AG20443 (cell line): ENCODE measurements around the gene TARBP1.
"Not testable (repeated sequence)": the region's sequence is repeated elsewhere in the genome, so short reads cannot be mapped to it uniquely, and the experiment has no call there.

Experiments used
- DNase-seq: peaks from one replicate; pipeline ENCODE4 v3.0.0; 2012; ENCODE audit warnings: low spot score, mixed read lengths

Gene TARBP1

DNA sequence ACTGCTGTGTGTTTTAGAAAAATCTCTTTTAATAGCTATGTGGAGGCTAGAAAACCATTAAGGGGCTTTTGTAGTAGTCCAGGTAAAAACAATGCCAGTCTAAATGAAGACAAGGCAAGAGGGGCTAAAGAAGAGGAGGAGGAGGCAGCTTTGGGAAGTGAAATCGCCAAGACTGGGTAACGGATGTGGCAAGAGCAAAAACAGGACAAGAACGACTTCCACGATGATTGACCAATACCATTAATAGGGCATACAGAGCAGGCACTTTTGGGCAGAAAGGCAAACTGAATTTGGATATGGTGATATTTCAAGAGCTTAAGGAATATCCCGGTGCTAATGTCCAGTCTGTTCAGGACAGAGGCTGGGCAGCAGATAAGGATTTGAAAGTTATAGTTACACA is 83.7 kb downstream of the TARBP1 start:
- no peak for DNase-seq

DNA sequence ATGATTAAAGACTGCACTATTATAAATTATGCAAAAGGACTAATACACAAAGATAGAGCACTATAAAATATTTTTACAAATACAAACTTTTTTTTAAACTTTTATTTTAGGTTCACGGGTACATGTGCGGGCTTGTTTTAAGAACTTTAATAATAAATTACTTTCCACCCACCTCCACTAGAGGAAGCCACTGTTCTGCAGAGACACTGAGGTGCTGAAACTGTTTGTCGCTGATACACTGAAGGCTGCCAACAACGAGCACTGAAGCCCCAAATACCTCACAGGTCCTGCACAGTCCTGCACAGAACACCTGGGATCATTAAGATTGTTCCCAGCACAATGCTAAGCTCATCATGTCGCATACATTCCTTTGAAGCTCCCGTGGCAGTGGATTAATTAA is 85.8 kb downstream of the TARBP1 start:
- DNase-seq: no peak

DNA sequence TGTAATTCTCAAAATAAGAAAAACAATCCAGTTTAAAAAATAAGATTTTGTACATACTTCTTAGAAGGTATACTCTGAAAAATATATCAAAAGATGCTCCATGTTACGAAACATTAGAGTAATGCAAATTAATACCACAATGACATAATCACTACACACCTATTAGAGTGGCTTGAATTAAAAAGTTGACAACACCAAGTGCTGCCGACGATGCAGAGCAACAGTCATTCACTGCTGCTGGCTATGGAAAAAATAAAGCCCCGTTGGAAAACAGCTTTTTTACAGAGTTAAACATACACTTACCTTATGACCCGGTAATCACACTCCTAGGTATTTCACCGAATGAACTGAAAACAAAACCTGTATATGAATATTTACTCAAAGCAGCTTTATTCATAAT is 90.9 kb downstream of the TARBP1 start:
- DNase-seq: no peak

DNA sequence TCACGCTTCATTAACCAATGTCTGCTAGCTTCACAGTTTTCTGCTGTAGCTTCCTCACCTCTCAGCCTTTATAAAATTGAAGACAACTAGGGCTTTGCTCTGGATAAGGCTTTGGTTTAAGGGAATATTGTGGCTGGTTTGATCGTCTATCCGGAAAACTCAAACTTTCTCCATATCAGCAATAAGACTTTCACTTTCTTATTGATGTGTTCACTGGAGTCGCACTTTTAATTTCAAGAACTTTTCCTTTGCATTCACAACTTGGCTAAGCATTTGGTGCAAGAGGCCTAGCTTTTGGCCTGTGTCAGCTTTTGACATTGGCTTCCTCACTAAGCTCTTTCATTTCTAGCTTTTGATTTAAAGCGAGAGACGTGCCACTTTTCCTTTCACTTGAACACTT is 92.9 kb downstream of the TARBP1 start:
- DNase-seq: no peak

DNA sequence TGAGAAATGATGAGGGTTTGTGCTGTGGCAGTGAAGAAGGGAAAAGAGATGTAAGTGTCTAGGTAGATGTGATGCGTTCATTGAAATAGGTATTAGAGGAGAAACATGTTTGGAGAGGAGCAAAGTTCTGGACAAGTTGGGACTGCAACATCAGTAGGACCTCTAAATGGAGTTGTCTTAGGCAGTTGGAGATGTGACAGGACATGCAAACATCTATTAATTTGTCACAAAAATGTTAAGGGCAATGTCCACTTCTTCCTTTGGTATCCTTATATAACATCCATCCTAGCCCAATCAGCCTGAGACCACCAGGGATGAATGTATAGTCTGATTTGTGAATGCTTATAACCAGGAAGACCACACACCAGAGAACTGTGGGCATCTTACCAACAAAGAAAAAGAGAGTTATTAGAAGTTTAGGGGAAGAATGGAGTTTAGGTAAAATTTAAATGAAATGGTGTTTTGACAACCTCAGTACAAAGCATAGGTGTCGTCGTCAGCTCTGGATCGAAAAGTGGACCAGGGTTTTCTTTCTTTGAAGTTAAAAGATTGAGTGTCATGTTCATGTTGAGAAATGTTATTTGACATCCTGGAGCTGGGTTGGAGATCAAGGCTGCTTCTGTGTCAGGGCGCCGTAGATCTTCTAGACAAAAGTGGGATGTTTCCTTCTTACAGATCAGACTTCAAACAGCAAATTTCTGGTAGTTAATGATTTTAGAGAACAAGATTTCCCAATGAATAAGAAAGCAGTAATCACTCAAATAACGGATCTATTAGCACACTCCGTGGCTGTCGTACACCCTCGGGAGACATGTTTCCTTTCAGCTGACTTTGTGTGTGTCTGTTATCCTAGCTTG is 97.1 kb downstream of the TARBP1 start:
- no peak for DNase-seq

DNA sequence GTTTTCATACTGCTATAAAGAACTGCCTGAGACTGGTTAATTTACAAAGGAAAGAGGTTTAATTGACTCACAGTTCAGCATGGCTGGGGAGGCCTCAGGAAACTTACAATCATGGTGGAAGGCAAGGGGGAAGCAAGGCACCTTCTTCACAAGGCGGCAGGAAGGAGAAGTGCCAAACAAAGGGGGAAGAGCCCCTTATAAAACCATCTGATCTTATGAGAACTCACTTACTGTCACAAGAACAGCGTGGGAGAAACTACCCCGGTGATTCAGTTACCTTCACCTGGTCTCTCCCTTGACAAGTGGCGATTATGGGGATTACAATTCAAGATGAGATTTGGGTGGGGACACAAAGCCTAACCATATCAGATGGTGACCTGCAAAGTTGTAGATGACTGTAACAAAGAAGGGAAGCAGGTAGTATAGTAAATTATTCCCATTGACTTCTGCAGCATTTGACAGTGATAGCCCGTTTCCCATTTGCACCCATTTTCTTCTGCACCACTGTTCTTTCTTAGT is 99.3 kb downstream of the TARBP1 start:
- DNase-seq: not testable (repeated sequence)

DNA sequence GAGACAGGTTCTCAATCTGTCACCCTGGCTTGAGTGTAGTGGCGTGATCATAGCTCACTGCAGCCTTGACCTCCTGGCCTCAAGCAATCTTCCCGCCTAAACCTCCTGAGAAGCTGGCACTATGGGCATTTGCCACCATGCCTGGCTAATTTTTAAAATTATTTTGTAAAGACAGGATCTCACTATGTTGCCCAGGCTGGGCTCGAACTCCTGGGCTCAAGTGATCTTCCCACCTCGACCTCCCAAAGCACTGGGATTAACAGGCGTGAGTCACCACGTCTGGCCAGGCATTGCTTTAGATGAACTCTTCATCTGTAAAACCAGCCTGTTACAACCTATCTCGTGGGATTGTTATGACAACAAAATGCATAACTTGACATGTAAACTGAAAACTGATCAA is 103.3 kb downstream of the TARBP1 start:
- DNase-seq: no peak

DNA sequence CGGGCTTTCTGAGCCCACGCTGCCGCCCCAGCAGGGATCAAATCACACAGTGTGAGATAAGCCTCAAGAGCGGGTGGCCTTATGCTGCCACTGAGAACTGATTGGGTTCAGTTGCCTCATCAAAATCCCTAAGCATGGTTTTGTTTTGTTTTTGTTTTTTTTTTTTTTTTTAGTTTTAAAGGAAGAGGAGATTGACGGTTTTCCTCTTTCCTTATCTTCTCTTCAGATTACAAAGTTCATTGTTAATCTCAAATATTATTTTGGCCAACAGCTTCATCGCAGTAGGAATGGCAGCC is 105.1 kb downstream of the TARBP1 start:
- no peak for DNase-seq

DNA sequence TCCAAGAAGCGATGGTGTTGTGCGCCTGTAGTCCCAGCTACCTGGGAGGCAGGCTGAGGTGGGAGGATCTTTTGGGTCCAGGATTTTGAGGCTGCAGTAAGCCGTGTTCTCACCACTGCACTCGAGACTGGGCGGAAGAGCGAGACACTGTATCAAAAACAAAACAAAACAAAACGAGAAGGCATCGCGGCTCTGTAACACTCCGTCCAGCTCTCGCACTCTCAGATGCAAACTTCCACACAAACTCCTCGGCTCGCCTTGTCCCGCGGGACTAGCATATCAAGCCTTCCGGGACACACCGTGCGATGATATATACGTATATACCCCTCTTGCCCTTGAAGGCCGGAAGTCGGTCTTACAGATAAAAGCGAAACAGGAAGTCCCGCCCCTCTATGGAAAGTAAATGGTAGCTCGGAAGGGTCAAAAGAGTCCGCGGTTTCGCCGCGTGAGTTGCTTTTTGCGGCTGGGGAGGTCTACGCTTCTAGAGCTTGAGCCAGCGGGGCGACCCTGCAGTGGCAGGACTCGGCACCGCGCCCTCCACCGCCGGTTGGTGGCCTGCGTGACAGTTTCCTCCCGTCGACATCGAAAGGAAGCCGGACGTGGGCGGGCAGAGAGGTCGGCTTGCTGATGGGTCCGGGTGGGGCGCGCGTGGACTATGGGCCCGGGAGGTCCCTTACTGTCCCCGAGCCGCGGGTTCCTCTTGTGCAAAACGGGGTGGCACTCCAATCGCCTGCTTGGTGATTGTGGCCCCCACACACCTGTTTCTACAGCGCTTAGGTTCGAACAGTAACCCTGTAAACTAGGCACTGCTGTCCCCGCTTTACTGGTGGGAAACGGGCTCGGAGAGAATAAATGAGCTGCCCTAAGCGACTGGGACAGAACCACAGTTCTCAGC is 105.7 kb downstream of the TARBP1 start, which contains the start of gene COA6:
COA6 (plus strand) TSS at position 393 of the 895 bp plus-strand sequence; CDS start at position 404, 11 bp downstream.
- peak; percentile 94 for DNase-seq

DNA sequence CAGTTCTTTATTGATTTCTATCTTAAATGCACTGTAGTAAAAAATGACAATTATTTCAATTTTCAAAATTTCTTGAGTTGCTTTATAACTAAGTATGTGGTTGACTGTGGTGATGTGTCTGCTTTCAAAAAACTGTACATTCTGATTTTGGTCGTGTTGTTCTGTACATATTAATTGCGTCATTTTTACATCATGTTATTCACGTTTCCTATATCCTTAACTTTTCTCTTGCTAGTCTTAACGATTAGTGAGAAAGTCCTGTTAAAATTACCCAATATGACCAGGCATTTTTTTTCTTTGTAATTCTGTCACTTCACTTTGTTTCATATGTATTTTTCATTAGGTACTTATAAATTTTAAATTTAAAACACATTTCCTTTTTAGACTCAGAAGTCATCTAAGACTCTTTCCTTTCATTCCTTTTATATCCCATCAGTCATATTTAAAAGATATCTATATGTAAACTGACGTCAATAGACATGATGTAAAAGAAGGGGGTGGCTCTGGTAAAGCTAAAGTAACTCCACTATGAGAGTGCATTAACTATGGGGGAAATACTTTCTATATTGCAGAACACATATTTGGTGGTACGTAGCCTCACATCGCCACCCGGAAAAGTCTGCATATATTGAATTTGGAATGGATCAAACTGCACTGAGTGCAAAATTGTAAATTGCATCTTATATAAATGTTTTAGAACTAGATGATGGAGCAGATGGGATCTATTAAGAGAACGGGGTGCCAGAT is 106.8 kb downstream of the TARBP1 start:
- DNase-seq: no peak

DNA sequence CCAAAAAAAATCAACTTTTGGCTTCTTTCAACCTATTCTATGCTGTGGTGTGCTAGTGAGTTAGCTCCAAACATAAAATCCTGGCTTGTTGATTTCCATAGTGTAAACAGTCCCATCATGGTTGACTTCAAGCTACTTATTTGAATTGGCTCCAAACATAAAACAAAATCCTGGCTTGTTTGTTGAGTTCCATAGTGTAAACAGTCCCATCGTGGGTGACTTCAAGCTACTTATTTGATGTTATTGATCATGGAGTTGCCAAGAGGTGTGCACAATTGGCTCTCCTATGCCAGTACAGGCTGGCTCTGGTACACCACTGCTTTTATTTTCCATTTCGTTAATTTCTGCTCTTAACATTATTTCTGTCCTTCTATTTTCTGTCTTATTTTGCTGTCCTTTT is 107.6 kb downstream of the TARBP1 start:
- no peak for DNase-seq

DNA sequence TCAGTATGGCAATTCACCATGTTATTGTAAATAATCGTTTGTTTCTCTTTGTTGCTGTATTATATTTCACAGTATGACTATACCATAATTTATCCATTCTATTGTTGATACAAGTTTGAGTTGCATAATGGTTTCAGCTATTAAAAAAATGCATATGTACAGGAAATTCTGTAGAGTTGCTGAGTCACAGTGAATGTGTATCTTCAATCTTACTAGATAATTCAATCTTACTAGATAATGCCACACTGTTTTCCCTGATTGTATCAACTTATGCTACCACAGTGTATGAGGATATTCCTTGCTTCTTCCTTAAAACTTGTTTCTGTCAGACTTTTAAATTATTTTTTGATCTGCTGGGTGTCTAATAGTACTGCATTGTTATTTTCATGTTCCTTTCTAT is 109.2 kb downstream of the TARBP1 start:
- DNase-seq: no peak

DNA sequence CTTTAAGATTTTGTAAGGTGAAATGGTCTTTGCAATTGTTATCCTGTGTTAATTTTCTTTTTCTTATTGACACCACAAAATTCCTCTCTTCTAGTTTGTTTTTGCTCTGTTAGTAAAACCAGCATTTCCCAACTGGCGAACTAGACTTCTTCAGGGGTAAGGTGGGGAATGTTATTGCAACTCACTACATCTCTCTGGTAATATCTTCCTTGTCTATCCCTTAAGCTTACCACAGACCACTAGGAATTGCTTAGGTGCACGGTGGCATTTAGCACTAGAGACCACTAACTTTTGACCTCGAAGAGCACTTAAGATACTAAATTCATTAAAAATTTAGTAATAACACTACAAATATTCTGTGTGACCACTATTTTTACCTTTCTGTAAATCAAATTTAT is 109.9 kb downstream of the TARBP1 start:
- DNase-seq: no peak

DNA sequence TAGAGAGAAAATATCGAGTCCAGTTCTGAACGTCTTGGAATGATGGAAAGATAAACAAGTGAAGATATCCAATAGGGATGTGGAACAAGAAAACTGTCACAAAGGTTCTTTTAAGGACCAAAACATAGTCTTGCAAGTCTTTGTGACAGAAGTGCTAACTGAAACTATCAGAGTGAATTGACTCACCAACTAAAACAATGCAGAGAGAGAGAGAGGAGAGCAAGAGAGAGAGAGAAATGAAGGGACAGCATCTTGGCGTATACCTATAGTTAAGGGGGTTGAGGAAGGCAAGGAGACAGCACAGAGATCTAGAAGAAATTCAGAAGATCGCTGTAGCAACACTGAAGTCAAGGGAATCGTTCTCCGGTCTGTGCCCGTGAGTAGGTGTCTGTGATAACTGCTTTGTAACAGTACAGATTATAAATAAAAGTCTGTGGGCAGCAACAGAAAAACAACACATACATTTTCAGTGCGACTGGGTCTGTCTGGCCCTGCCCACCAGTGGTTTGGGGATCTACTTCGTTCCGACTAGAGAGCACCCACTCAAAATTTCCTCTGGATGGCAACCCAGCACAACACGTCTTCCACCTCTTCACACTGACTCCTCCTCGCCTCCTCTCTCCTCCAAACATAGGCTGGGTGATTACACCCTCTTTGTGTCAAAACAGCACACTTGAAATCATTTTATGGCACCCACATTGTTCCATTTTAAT is 110.5 kb downstream of the TARBP1 start:
- DNase-seq: no peak

DNA sequence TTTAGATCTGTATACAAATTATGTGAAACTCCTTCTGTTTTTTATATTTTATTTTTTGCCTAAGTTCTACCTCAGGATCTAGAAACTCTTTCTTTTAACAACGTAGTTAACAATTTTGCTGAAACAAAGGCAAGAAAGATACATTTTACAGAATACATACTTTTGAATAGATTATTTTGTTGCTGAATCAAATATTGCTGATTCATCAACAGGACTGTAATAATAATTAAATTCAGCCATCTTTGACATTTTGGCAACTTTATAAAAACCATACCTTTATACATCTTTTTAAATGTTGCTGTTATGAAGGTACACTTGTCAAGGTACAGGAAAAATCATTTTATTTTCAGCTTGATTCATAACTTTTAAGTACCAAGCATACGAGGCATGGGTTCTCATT is 116.4 kb downstream of the TARBP1 start:
- no peak for DNase-seq

DNA sequence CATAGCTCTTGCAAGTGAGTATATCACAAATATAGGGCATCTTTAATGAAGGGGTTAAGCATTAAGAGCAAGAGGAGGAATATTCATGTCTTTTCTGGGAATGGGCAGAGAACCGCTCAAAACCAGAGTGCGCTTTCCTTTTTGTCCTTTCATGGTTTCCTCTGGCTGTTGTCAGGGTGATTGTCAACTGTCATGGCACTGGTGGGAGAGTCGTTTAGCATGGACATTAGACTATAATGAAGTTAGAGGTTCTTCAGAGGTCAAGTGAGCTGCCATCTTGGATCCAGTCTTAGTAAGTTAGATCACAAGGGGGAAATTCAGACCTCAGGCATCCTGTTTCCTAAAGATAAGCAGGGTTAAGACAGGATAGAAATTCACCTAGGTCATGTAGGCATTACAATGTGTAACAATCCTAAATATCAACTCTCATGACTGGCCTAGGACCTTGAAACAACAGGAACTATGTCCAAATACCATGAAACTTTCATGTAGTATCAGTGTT is 117.8 kb downstream of the TARBP1 start:
- no peak for DNase-seq

DNA sequence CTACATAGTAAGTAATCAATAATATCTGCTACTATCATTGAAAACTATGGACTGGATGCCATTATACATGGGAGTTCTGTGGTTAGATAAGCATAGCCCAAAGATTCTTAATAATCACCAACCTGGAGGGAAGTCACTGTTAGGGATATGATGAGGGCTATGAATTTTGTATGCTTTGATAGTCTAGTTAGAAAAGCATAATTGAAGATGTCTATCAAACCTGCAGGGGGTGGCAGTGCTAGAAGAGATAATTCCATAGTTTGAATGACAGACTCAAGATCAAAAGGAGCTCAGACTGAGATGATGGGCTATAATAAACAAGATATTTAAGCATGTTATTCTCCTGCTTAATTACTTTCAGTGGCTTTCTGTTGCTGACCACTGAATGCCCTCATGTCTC is 121.1 kb downstream of the TARBP1 start:
- no peak for DNase-seq

DNA sequence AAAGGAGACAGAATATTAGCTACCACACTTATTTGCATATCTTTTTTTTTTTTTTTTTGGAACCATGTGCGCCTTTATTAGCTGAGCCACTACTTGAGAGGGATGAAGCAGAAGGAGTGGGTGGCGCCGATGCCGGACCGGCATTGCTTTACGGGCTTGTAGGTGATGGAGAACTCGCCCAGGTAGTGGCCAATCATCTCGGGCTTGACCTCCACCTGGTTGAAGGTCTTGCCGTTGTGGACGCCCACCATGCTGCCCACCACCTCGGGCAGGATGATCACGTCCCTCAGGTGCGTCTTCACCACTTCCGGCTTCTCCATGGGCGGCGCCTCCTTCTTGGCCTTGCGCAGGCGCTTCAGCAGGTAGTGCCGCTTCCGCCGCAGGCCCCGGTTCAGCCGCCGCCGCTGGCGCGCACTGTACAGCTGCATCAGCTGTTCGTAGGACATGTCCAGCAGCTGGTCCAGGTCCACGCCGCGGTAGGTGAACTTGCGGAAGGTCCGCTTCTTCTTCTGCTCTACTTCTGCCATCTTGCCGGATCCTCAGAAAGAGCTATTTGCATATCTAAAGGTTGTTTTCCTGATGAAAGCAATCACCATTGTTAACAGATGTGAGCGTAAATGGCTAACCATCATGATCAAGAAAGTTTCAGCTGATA is 122.2 kb downstream of the TARBP1 start:
- not testable (repeated sequence) for DNase-seq

DNA sequence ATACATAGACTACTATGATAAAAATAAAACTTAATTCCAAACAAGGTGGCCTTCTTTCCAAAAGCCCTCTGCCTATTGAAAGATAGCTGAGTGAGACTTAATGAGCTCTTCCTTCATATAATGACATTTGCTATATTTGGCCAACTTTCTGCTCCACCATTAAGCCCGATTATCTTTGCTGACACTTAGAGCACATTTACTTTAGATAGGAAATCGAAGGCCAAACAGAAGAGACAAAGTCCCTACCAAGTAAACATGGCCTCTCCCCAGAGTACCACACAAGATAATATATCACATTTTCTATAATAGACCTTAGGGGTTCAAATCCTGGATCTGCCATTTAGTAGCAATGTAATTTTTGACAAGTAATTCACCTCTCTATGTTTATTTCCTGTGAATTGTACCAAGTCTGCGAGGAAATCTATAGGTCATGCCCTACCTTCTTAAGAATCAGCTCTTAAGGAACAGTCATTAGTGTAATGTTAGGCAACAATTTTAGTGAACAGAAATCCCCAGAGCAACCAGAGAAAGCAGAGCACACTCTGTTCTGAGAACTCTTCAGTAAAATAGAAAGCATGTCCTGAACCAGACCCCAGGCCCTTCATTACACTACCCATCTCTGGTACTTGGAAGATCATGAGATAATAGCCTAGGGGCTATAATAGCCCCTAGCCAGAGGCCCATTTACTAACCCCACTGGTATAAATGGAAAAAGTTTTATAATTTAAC is 123.0 kb downstream of the TARBP1 start:
- no peak for DNase-seq

DNA sequence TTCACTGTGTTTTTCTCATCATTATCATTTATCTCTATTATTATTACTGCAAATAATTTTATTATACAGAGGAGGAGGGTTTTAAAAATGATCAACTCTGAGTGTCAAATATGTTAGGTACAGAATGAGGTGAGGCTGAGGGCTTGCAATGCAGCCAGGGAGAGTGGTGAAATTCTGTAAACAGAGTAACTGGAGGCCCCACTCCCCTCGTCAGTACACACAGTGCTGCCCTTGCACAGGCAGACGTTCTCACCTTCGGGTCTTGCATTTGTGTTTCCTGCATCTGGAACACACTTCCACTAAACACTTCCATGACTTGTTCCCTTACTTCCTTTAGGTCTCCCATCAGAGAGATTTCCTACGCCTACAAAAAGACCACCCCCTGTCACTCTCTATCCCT is 130.0 kb downstream of the TARBP1 start:
- DNase-seq: no peak
